ENCODE data around the gene ACCS.

GRCh38 chr11:44057340-44057739 is 8.7 kb upstream of the ACCS start:
- TF ChIP-seq, protein P1, sequence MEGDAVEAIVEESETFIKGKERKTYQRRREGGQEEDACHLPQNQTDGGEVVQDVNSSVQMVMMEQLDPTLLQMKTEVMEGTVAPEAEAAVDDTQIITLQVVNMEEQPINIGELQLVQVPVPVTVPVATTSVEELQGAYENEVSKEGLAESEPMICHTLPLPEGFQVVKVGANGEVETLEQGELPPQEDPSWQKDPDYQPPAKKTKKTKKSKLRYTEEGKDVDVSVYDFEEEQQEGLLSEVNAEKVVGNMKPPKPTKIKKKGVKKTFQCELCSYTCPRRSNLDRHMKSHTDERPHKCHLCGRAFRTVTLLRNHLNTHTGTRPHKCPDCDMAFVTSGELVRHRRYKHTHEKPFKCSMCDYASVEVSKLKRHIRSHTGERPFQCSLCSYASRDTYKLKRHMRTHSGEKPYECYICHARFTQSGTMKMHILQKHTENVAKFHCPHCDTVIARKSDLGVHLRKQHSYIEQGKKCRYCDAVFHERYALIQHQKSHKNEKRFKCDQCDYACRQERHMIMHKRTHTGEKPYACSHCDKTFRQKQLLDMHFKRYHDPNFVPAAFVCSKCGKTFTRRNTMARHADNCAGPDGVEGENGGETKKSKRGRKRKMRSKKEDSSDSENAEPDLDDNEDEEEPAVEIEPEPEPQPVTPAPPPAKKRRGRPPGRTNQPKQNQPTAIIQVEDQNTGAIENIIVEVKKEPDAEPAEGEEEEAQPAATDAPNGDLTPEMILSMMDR (IDR thresholded peaks at IDR 0.05) = no peak
- no peak for TF ChIP-seq POLR2AphosphoS5 (IDR thresholded peaks at IDR 0.05)
- TF ChIP-seq POLR2A (IDR thresholded peaks at IDR 0.05) = no peak
- no peak for TF ChIP-seq EP300 (IDR thresholded peaks at IDR 0.05)

All from suprapubic skin (tissue), 4 donors.